Measurements from ENCODE around the gene BCL11B.

BCL11B gene

GRCh38 chr14:99237288-99237687, 34.7 kb downstream of the BCL11B start:
- H2BK5ac ChIP-seq (ENCODE audit: low read length) = no peak overlapping the region

GRCh38 chr14:99236386-99237138, 35.4 kb downstream of the BCL11B start:
- Histone ChIP-seq H2AK5ac (ENCODE audit: low read length) (peak overlapping the region; percentile 52), H3K4me3 (ENCODE audit: low read length) (no peak overlapping the region), H3K36me3 (ENCODE audit: control insufficient read depth, insufficient read depth, low read length) (no peaks in the 10 kb centered on the region), H2BK5ac (ENCODE audit: low read length) (peak overlapping the region; percentile 12), H3K4ac (ENCODE audit: low read depth, low read length) (no peak overlapping the region), H3K27ac (ENCODE audit: low read depth, low read length) (no peak overlapping the region), H3K18ac (ENCODE audit: low read length) (no peak overlapping the region), H2BK15ac (replicated peaks; ENCODE audit: low read depth) (no peak overlapping the region), H3K4me1 (ENCODE audit: control insufficient read depth, low read depth, low read length) (peaks cover 7% of the 10 kb centered on the region), H3K27me3 (ENCODE audit: insufficient read depth, low read length, poor library complexity) (no peaks in the 10 kb centered on the region), H4K5ac (ENCODE audit: low read length) (no peak overlapping the region), H3K56ac (ENCODE audit: low read length) (peak overlapping the region; percentile 40), H3K23ac (ENCODE audit: low read length) (no peak overlapping the region), H4K8ac (ENCODE audit: low read depth, low read length) (no peak overlapping the region), H3K9ac (ENCODE audit: low read length) (peak overlapping the region; percentile 12), H3K79me1 (ENCODE audit: low read length) (peaks cover 15% of the 10 kb centered on the region), H3K4me2 (ENCODE audit: low read length) (no peak overlapping the region), H3K79me2 (ENCODE audit: control insufficient read depth, insufficient read depth, low read length) (peaks cover 47% of the 10 kb centered on the region), H2BK120ac (ENCODE audit: low read depth, low read length) (no peak overlapping the region)
- no CpG with 5 or more reads among the region's 9 CpGs for WGBS (ENCODE audit: extremely low coverage, insufficient coverage, low lambda C conversion rate)
- DNase-seq = no peak

More at GRCh38 chr14:99237288-99237687, 34.7 kb downstream of the BCL11B start:
- H3K36me3 ChIP-seq (ENCODE audit: control insufficient read depth, insufficient read depth, low read length) = no peaks in the 10 kb centered on the region
- no peak overlapping the region for H3K27ac ChIP-seq (ENCODE audit: low read depth, low read length)
- peak overlapping the region; percentile 18 for H3K56ac ChIP-seq (ENCODE audit: low read length)
- H3K23ac ChIP-seq (ENCODE audit: low read length) = no peak overlapping the region
- peaks cover 10% of the 10 kb centered on the region for H3K4me1 ChIP-seq (ENCODE audit: control insufficient read depth, low read depth, low read length)
- H3K18ac ChIP-seq (ENCODE audit: low read length) = no peak overlapping the region
- H3K79me1 ChIP-seq (ENCODE audit: low read length) = peaks cover 15% of the 10 kb centered on the region
- WGBS (ENCODE audit: extremely low coverage, insufficient coverage, low lambda C conversion rate) = no CpG with 5 or more reads among the region's 7 CpGs
- no peak overlapping the region for H2AK5ac ChIP-seq (ENCODE audit: low read length)
- H2BK15ac ChIP-seq (replicated peaks; ENCODE audit: low read depth) = no peak overlapping the region
- H4K8ac ChIP-seq (ENCODE audit: low read depth, low read length) = no peak overlapping the region
- no peak overlapping the region for H3K9ac ChIP-seq (ENCODE audit: low read length)
- no peak overlapping the region for H3K4me2 ChIP-seq (ENCODE audit: low read length)
- H3K27me3 ChIP-seq (ENCODE audit: insufficient read depth, low read length, poor library complexity) = no peaks in the 10 kb centered on the region
- DNase-seq = no peak
- H3K4ac ChIP-seq (ENCODE audit: low read depth, low read length) = no peak overlapping the region
- H3K79me2 ChIP-seq (ENCODE audit: control insufficient read depth, insufficient read depth, low read length) = peaks cover 51% of the 10 kb centered on the region
- H2BK120ac ChIP-seq (ENCODE audit: low read depth, low read length) = no peak overlapping the region
- no peak overlapping the region for H4K5ac ChIP-seq (ENCODE audit: low read length)
- no peak overlapping the region for H3K4me3 ChIP-seq (ENCODE audit: low read length)

- Histone ChIP-seq H3K4ac (ENCODE audit: low read depth, low read length) (no peak overlapping the region), H4K8ac (ENCODE audit: low read depth, low read length) (no peak overlapping the region), H3K4me3 (ENCODE audit: low read length) (no peak overlapping the region), H3K27me3 (ENCODE audit: insufficient read depth, low read length, poor library complexity) (no peaks in the 10 kb centered on the region), H3K23ac (ENCODE audit: low read length) (no peak overlapping the region), H3K36me3 (ENCODE audit: control insufficient read depth, insufficient read depth, low read length) (no peaks in the 10 kb centered on the region), H2BK15ac (replicated peaks; ENCODE audit: low read depth) (no peak overlapping the region), H3K4me2 (ENCODE audit: low read length) (no peak overlapping the region), H3K27ac (ENCODE audit: low read depth, low read length) (no peak overlapping the region), H2AK5ac (ENCODE audit: low read length) (no peak overlapping the region), H3K4me1 (ENCODE audit: control insufficient read depth, low read depth, low read length) (peaks cover 2% of the 10 kb centered on the region), H4K5ac (ENCODE audit: low read length) (no peak overlapping the region), H3K79me1 (ENCODE audit: low read length) (peaks cover 13% of the 10 kb centered on the region), H3K18ac (ENCODE audit: low read length) (no peak overlapping the region), H2BK5ac (ENCODE audit: low read length) (no peak overlapping the region), H2BK120ac (ENCODE audit: low read depth, low read length) (no peak overlapping the region), H3K79me2 (ENCODE audit: control insufficient read depth, insufficient read depth, low read length) (peaks cover 43% of the 10 kb centered on the region), H3K56ac (ENCODE audit: low read length) (no peak overlapping the region), H3K9ac (ENCODE audit: low read length) (no peak overlapping the region)
- WGBS (ENCODE audit: extremely low coverage, insufficient coverage, low lambda C conversion rate) = no CpG with 5 or more reads among the region's 15 CpGs
- no peak for DNase-seq
Observed at GRCh38 chr14:99235582-99236320, 36.2 kb downstream of the BCL11B start.

GRCh38 chr14:99234961-99235571, 36.9 kb downstream of the BCL11B start:
- DNase-seq = peak; percentile 96
- Histone ChIP-seq H3K56ac (ENCODE audit: low read length) (peak overlapping the region; percentile 73), H3K36me3 (ENCODE audit: control insufficient read depth, insufficient read depth, low read length) (no peaks in the 10 kb centered on the region), H2BK5ac (ENCODE audit: low read length) (no peak overlapping the region), H3K4me2 (ENCODE audit: low read length) (peak overlapping the region; percentile 37), H3K27me3 (ENCODE audit: insufficient read depth, low read length, poor library complexity) (no peaks in the 10 kb centered on the region), H3K4me1 (ENCODE audit: control insufficient read depth, low read depth, low read length) (peaks cover 3% of the 10 kb centered on the region), H3K4ac (ENCODE audit: low read depth, low read length) (no peak overlapping the region), H3K27ac (ENCODE audit: low read depth, low read length) (peak overlapping the region; percentile 74), H2BK15ac (replicated peaks; ENCODE audit: low read depth) (no peak overlapping the region), H3K79me2 (ENCODE audit: control insufficient read depth, insufficient read depth, low read length) (peaks cover 44% of the 10 kb centered on the region), H3K23ac (ENCODE audit: low read length) (no peak overlapping the region), H3K18ac (ENCODE audit: low read length) (peak overlapping the region; percentile 47), H3K9ac (ENCODE audit: low read length) (peak overlapping the region; percentile 32), H3K79me1 (ENCODE audit: low read length) (peaks cover 18% of the 10 kb centered on the region), H3K4me3 (ENCODE audit: low read length) (no peak overlapping the region), H2BK120ac (ENCODE audit: low read depth, low read length) (no peak overlapping the region), H4K8ac (ENCODE audit: low read depth, low read length) (no peak overlapping the region), H2AK5ac (ENCODE audit: low read length) (no peak overlapping the region), H4K5ac (ENCODE audit: low read length) (no peak overlapping the region)
- no CpG with 5 or more reads among the region's 19 CpGs for WGBS (ENCODE audit: extremely low coverage, insufficient coverage, low lambda C conversion rate)

- Histone ChIP-seq H3K27ac (ENCODE audit: low read depth, low read length) (peak overlapping the region; percentile 61), H2BK15ac (replicated peaks; ENCODE audit: low read depth) (no peak overlapping the region), H2BK120ac (ENCODE audit: low read depth, low read length) (no peak overlapping the region), H4K8ac (ENCODE audit: low read depth, low read length) (no peak overlapping the region), H4K5ac (ENCODE audit: low read length) (no peak overlapping the region), H2BK5ac (ENCODE audit: low read length) (no peak overlapping the region), H3K4me3 (ENCODE audit: low read length) (no peak overlapping the region), H3K18ac (ENCODE audit: low read length) (peak overlapping the region; percentile 13), H3K36me3 (ENCODE audit: control insufficient read depth, insufficient read depth, low read length) (no peaks in the 10 kb centered on the region), H3K79me1 (ENCODE audit: low read length) (peaks cover 24% of the 10 kb centered on the region), H3K27me3 (ENCODE audit: insufficient read depth, low read length, poor library complexity) (no peaks in the 10 kb centered on the region), H3K4me2 (ENCODE audit: low read length) (no peak overlapping the region), H3K56ac (ENCODE audit: low read length) (peak overlapping the region; percentile 49), H3K4me1 (ENCODE audit: control insufficient read depth, low read depth, low read length) (peaks cover 7% of the 10 kb centered on the region), H3K79me2 (ENCODE audit: control insufficient read depth, insufficient read depth, low read length) (peaks cover 46% of the 10 kb centered on the region), H3K4ac (ENCODE audit: low read depth, low read length) (no peak overlapping the region), H2AK5ac (ENCODE audit: low read length) (no peak overlapping the region), H3K9ac (ENCODE audit: low read length) (peak overlapping the region; percentile 20), H3K23ac (ENCODE audit: low read length) (no peak overlapping the region)
- DNase-seq = peak; percentile 72
- WGBS (ENCODE audit: extremely low coverage, insufficient coverage, low lambda C conversion rate) = no CpG with 5 or more reads among the region's 9 CpGs
Observed at GRCh38 chr14:99234355-99234754, 37.6 kb downstream of the BCL11B start.
